NCI-H1105 treated with DMSO at 0.1 percent for 48 hours (cell line): ENCODE results near the gene UGT2B7.

ENCODE experiments used
- DNase-seq: peaks from one replicate; lab custom pipeline; 2025; lab: John Stamatoyannopoulos, UW

UGT2B7 gene

DNA sequence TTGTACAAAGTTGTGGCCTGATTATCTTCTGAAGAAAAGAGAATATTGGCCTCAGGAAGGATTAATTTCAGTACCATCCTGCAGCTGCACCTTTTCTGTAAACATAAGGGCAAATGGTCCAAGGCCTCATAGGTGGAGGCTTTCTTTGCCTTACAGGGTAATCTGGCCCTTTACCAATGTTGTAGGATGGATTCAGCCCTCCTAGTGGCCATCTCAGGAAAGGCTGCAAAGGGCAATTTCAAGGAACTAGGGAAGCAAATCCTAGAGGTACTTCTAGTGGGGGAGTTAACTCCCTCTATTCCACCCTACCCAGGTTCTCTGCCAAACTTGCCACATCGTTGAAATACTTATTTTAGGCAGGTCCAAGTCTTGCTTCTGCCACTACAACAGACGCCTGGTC is 60.6 kb downstream of the UGT2B7 start:
- DNase-seq: no peak
